SW 1271 (cell line): ENCODE data around the gene KLHL29.
"Not testable (repeated sequence)": the region's sequence is repeated elsewhere in the genome, so short reads cannot be mapped to it uniquely, and the experiment has no call there.

Experiments
- DNase-seq, 2 experiments: peaks; one replicate each; lab custom pipeline; 2025; lab: John Stamatoyannopoulos, UW

KLHL29 gene

DNA sequence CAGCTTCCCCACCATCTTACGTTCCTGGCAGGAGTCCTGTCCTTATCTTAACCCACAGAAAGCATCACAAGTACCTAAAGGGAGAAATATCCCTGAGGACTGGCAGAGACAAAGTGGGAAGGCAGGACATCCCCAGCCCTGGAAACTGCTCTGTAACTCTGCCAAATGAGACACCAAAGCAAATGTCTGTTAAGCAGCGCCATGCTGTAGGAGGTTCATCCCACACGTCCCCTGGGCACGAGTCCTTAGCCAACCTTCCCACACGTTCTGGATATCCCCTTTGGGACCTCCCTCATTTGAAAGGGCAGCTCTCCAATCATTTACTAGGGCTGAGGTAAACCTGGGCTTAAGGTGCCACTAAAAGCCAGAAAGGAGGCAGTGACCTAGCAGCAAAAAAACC lies 334.7 kb downstream of the KLHL29 start:
- DNase-seq = no peak

GRCh38 chr2:23720705-23721453 lies 335.9 kb downstream of the KLHL29 start:
- no peak for DNase-seq

GRCh38 chr2:23721454-23721826 lies 336.5 kb downstream of the KLHL29 start:
- no peak for DNase-seq

DNA sequence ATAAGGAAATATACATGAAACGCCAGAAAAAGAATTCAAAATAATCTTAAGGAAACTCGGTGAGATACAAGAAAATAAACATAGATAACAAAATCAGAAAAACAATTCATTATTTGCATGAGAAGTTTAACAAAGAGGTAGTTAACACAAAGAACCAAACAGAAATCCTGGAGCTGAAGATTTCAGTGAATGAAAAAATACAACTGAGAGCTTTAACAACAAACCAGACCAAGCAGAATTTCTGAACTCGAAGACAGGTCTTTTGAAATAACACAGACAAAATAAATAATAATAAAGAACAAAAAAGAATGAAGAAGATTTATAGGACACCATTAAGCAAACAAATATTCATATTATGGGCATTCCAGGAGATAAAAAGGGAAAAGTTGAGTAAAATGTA lies 337.3 kb downstream of the KLHL29 start:
- DNase-seq = no peak

DNA sequence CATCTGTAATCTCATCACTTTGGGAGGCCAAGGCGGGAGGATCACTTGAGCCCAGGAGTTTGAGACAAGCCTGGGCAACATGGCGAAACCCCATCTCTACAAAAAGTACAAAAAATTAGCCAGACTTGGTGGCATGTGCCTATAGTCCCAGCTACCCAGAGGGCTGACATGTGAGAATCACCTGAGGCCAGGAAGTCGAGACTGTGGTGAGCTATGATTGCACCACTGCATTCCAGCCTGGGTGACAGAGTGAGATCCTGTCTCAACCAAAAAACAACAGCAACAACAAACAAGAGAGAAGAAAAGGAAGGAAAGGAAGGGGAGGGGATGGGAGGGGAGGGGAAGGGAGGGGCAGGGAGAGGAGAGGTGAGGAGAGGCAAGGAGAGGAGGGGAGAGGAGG lies 338.1 kb downstream of the KLHL29 start:
- DNase-seq = not testable (repeated sequence)

DNA sequence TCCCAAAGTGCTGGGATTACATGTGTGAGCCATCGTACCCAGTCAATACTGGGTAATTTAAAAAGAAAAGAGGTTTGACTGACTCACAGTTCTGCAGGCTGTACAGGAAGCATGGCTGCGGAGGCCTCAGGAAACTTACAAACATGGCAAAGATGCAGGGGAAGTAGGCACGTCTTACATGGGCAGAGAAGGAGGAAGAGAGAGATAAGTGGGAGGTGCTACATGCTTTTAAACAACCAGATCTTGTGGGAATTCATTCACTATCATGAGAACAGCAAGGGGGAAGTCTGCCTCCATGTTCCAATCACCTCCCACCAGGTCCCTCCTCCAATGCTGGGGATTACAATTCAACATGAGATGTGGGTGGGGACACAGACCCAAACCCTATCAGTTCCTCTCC lies 349.4 kb downstream of the KLHL29 start:
- DNase-seq = no peak

- DNase-seq = not testable (repeated sequence)
Measured at GRCh38 chr2:23736783-23737182, 351.8 kb downstream of the KLHL29 start.

GRCh38 chr2:23745068-23745725 lies 360.2 kb downstream of the KLHL29 start:
- no peak for DNase-seq

DNA sequence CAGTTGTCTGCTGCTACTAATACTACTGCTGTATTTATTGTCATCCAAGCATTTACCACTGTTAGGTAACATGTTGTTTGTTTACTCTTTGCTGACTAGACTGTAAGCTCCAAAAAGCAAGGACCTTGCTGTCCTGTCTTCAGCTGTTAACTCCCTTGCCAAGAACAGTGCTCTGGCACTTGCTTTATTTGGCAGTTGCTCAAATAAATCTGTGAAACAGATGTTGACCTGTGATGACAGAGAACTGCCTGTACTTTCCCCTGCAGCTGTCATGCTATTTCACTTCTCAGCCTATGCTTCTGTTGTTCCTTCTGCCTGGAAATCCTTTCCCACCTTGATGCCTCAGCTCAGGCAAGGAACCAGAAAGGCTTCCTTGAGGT lies 360.7 kb downstream of the KLHL29 start:
- DNase-seq = no peak

GRCh38 chr2:23746141-23746863 lies 361.3 kb downstream of the KLHL29 start:
- no peak for DNase-seq

DNA sequence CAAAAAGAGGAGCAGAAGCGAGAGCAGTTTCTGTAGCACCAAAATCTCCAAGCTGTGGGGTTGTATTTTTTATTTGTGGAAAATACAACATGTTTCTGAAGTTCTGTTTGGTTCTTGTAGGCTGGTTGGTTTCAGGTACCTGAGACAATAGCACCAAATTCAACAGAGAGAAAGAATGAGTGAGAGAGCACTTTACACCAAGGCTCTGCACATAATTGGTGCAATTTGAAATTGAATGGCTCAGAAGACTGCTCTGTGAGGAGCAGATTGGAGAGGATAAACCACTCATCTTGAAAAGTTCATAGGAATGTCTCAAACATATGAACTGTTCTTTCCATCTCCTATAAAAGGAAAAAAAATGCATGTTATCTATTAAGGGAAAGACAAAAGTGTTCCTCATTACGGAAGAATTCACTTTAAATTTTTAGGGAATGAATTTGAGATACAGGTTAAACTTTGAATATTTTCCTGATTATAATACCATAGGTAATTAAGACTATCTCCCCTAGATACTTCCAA lies 366.8 kb downstream of the KLHL29 start:
- DNase-seq = no peak

DNA sequence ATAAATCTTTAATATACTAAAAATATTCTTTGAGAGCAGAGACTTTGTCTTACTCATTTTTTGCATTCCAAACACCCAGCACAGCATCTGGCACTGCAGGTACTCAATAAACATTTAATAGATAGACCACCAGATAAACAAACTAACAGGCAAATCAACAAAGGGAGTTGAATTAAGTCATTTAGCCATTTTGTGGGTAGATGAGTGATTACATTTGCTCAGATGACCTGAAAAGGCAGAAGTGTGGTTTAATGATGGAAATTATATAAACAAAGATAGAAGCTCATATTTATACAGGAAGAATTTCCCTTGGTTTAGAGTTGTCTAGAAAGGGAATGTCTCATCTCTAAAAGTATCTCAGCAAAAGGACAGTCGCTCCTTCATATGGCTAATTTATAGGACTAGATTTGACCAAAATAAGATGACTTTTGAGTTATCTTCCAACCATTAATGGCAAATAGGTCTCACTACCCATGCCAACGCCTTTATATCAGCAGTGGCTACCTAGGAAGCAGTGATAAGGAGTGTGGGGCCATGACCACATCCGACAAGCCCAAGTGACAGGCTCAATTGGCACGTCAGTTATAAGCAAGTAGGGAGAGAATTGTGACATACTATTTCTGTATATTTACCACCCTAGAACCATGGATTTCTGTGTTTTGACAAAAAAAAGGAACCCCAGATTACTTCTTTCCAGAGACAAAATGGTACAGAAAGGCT lies 368.5 kb downstream of the KLHL29 start:
- DNase-seq = no peak

DNA sequence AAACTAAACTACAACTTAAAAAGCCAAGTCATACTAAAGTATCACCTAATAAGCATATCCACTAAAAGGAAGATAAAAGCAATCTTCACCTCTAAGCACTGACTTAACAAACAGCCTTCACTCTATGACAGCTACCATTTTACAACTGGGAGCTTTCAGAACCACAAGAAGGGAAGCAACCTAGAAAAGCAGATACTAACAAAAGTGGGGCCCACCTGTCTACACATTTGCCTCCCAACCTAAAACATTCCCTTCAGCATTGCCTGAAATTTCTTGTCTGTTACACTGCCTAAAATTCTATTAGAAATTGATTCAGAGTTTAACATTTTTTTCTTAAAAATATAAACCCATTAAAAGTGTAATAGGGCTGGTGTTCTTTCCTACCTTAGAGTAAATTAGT lies 370.0 kb downstream of the KLHL29 start:
- no peak for DNase-seq

- no peak for DNase-seq
Measured at GRCh38 chr2:23756593-23757292, 371.8 kb downstream of the KLHL29 start.

DNA sequence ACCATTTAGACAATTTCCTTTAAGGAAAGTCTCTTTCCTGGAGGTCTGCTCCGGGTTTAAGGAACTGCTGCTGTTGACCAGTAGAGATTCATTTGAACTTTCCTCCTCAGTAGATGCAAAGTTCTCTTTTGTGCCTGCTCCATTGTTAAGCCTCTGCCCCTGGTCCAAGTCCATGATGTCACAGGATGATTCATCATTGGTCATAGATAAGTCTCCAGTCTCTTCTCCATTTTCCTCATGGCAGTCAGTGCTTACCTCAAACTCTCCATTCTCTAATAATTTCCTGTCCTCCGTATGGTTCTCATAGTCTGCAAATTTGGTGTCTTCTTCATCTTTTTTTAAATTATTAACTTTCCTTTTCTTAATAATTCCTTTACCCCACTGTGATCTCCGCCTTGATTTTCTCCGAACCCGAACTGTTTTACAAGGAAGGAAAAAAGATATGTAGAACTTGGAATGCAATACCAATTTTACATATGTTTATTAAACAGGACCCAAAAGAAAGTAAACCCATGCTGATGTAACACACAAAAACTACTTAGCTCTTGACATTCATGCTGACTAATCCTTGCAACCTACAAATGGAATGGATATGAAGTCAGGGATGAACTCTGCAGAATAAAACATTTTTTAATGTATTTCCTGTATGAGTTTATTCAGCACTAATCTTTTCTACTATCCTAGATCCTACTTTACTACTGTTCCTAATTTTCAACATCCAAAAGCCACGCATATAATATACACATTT lies 372.9 kb downstream of the KLHL29 start:
- peak in 1 of 2 experiments; percentile 55 for DNase-seq
